Measurements from ENCODE around the gene ENKD1. TPM values are rescaled to one million over a fixed set of nuclear protein-coding genes. Genes with fewer than 3 reads are reported as not detected.

The ENKD1 gene, protein sequence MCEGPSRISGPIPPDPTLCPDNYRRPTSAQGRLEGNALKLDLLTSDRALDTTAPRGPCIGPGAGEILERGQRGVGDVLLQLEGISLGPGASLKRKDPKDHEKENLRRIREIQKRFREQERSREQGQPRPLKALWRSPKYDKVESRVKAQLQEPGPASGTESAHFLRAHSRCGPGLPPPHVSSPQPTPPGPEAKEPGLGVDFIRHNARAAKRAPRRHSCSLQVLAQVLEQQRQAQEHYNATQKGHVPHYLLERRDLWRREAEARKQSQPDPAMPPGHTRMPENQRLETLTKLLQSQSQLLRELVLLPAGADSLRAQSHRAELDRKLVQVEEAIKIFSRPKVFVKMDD
- total RNA-seq, result 10 to 100 TPM in 3 of 5 donors, 1 to 10 TPM in 2; 4.2 to 12.1 (median 10.1) TPM
- total RNA-seq (2013), result 5.3 TPM
- total RNA-seq, result 2.0 to 17.3 (median 7.6) reads per million in 29 experiments

DNA sequence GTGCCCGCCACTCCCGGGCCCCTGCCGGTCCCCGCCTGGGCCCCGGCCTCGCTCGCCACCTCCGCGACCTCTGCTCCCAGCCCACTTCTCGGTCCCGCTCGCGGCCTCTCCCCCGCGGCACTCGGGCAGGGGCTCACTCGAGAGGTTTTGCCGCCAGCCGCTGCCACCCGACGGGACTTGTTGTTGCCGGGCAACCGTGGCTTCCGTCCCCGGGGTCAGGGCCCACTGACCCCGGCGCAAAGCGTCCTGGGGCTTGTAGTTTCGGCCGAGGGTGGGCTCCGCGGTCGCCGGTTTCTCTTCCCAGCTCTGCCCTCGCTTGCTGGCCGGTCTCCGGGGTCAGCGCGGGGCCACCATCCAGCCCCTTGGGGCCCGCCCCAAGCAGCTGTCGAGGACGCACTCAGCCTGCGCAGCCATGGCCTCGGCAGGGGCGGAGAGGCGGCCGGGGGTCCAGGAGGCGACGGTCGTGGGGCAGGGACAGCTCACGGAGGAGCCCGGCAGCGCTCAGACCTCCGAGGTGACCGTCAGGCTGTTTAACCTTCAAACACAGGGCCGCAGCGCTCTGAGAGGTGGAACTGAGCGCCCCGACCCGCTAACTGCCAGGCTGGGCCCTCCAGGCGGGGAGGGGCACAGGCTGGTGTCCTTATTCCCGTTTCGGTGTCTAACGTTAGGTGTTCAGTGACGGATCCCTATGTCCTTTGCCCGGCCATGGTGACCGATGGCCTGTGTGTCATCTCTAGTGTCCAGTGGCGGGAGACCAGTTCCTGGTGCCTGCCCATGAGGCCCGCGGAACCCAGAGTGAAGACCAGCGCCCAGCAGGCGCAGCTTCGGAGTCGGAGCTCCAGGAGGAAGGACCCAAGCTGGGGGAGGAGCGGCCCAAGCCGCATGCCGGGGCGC lies at the start of gene ENKD1, which contains the start of gene C16orf86:
ENKD1 (minus strand) TSS at position 192 of the 894 bp plus-strand sequence. CDS start 308 bp downstream, outside the sequence.
C16orf86 (plus strand) TSS at position 256 of the 894 bp plus-strand sequence; CDS start at position 413, 157 bp downstream.
- Mint-ChIP-seq H3K27ac (peak within 1 kb of the TSS; percentile 57 to 73), H3K36me3 (no peaks in the 10 kb centered on the region), H3K27me3 (no peaks in the 10 kb centered on the region), H3K4me1 (peaks cover 8 to 36% (median 19%) of the 10 kb centered on the region in 3 donors), H3K4me3 (peak within 1 kb of the TSS; percentile 79 to 87 (median 84)), H3K9me3 (no peaks in the 10 kb centered on the region)
- Histone ChIP-seq H3K27me3 (replicated peaks in 1 of 2; ENCODE audit: control insufficient read depth in 2 of 2, extremely low read depth in 1 of 2, insufficient read depth in 2 of 2, low read length in 1 of 2) (no peaks in the 10 kb centered on the region), H3K4me1 (ENCODE audit: control insufficient read depth in 1 of 2, extremely low read depth in 1 of 2, insufficient read depth in 2 of 2, low read length in 2 of 2) (peaks cover 5 to 31% of the 10 kb centered on the region in 2 experiments), H3K36me3 (ENCODE audit: control insufficient read depth in 2 of 2, extremely low read depth in 1 of 2, insufficient read depth in 1 of 2, low read length in 1 of 2) (no peaks in the 10 kb centered on the region), H3K27ac (ENCODE audit: low read length) (peak within 1 kb of the TSS; percentile 58), H3K4me3 (ENCODE audit: control insufficient read depth in 1 of 2, extremely low read depth in 1 of 2, low read length in 1 of 2) (peak within 1 kb of the TSS; percentile 63 to 64), H3K9me3 (no peaks in the 10 kb centered on the region)
- POLR2A ChIA-PET, result interaction anchor here (0.5 to 0.6 kb wide), 2 partner anchors 87 to 228 kb away, joined by 3 to 4 read pairs; no protein-coding TSS in a partner anchor
- 8% methylated on average over 72 of the region's 78 CpGs for WGBS (ENCODE audit: insufficient coverage)
- DNase-seq, result peak; percentile 60 to 89 (median 78)
- peak; percentile 73 to 78 (median 75) for ATAC-seq (replicated peaks in 1 of 4)
- CTCF ChIA-PET, result interaction anchor here (0.5 to 2.8 kb wide), 12 partner anchors 8 to 836 kb away, joined by 3 to 15 read pairs (median 4); partner anchors contain the start of genes CARMIL2 (in 1 of the 2), DDX28 (in 1 of the 2), DUS2 (in 1 of the 2) and NAE1 (in 1 of the 2)

GRCh38 chr16:67716097-67716496 lies 49.5 kb upstream of the ENKD1 start:
- WGBS (ENCODE audit: insufficient coverage), result 80% methylated on average over 1 of the region's 2 CpGs
- DNase-seq, result no peak
- no peaks in the 10 kb centered on the region for H3K9me3 ChIP-seq
- no peak overlapping the region for H3K4me3 ChIP-seq (ENCODE audit: control insufficient read depth in 1 of 2, extremely low read depth in 1 of 2, low read length in 1 of 2)
- peaks cover 12 to 23% of the 10 kb centered on the region in 2 experiments for H3K4me1 ChIP-seq (ENCODE audit: control insufficient read depth in 1 of 2, extremely low read depth in 1 of 2, insufficient read depth in 2 of 2, low read length in 2 of 2)
- CTCF ChIA-PET, result interaction anchor here (0.6 to 0.7 kb wide), 2 partner anchors 86 to 128 kb away, joined by 4 read pairs; no protein-coding TSS in a partner anchor
- H3K27ac ChIP-seq (ENCODE audit: low read length), result no peak overlapping the region
- no peaks in the 10 kb centered on the region for H3K36me3 ChIP-seq (ENCODE audit: control insufficient read depth in 2 of 2, extremely low read depth in 1 of 2, insufficient read depth in 1 of 2, low read length in 1 of 2)
- H3K27me3 ChIP-seq (replicated peaks in 1 of 2; ENCODE audit: control insufficient read depth in 2 of 2, extremely low read depth in 1 of 2, insufficient read depth in 2 of 2, low read length in 1 of 2), result no peaks in the 10 kb centered on the region
- H3K36me3 Mint-ChIP-seq, result peaks cover 15% of the 10 kb centered on the region
- H3K9me3 Mint-ChIP-seq, result no peaks in the 10 kb centered on the region
- POLR2A ChIA-PET, result no interaction called here
- H3K27me3 Mint-ChIP-seq, result no peaks in the 10 kb centered on the region
- ATAC-seq (replicated peaks in 1 of 4), result no peak
- peaks cover 38 to 61% (median 42%) of the 10 kb centered on the region in 3 donors for H3K4me1 Mint-ChIP-seq
- H3K4me3 Mint-ChIP-seq, result no peak overlapping the region
- H3K27ac Mint-ChIP-seq, result no peak overlapping the region

- H3K9me3 ChIP-seq, result no peaks in the 10 kb centered on the region
- H3K36me3 ChIP-seq (ENCODE audit: control insufficient read depth in 2 of 2, extremely low read depth in 1 of 2, insufficient read depth in 1 of 2, low read length in 1 of 2), result peaks cover 0 to 2% of the 10 kb centered on the region in 2 donors
- Mint-ChIP-seq H3K4me3 (no peak overlapping the region), H3K9me3 (no peaks in the 10 kb centered on the region), H3K27ac (no peak overlapping the region), H3K27me3 (no peaks in the 10 kb centered on the region), H3K4me1 (peaks cover 31 to 49% (median 31%) of the 10 kb centered on the region in 3 donors), H3K36me3 (peaks cover 17% of the 10 kb centered on the region)
- no peak overlapping the region for H3K27ac ChIP-seq (ENCODE audit: low read length)
- H3K4me1 ChIP-seq (ENCODE audit: control insufficient read depth in 1 of 2, extremely low read depth in 1 of 2, insufficient read depth in 2 of 2, low read length in 2 of 2), result peaks cover 7 to 14% of the 10 kb centered on the region in 2 experiments
- ChIA-PET POLR2A (interaction anchor here (0.6 kb wide), 2 partner anchors 494 to 756 kb away, joined by 4 to 5 read pairs; no protein-coding TSS in a partner anchor), CTCF (no interaction called here)
- 60% methylated on average over 1 of the region's 1 CpG for WGBS (ENCODE audit: insufficient coverage)
- no peak overlapping the region for H3K4me3 ChIP-seq (ENCODE audit: control insufficient read depth in 1 of 2, extremely low read depth in 1 of 2, low read length in 1 of 2)
- DNase-seq (no peak), ATAC-seq (replicated peaks in 1 of 4) (no peak)
- H3K27me3 ChIP-seq (replicated peaks in 1 of 2; ENCODE audit: control insufficient read depth in 2 of 2, extremely low read depth in 1 of 2, insufficient read depth in 2 of 2, low read length in 1 of 2), result no peaks in the 10 kb centered on the region
Observed at GRCh38 chr16:67714522-67714921, 48.0 kb upstream of the ENKD1 start.

GRCh38 chr16:67713647-67714273 lies 47.2 kb upstream of the ENKD1 start:
- Histone ChIP-seq H3K36me3 (ENCODE audit: control insufficient read depth in 2 of 2, extremely low read depth in 1 of 2, insufficient read depth in 1 of 2, low read length in 1 of 2) (peaks cover 0 to 2% of the 10 kb centered on the region in 2 donors), H3K4me1 (ENCODE audit: control insufficient read depth in 1 of 2, extremely low read depth in 1 of 2, insufficient read depth in 2 of 2, low read length in 2 of 2) (peaks cover 7 to 11% of the 10 kb centered on the region in 2 experiments), H3K27me3 (replicated peaks in 1 of 2; ENCODE audit: control insufficient read depth in 2 of 2, extremely low read depth in 1 of 2, insufficient read depth in 2 of 2, low read length in 1 of 2) (no peaks in the 10 kb centered on the region), H3K4me3 (ENCODE audit: control insufficient read depth in 1 of 2, extremely low read depth in 1 of 2, low read length in 1 of 2) (no peak overlapping the region), H3K9me3 (no peaks in the 10 kb centered on the region), H3K27ac (ENCODE audit: low read length) (no peak overlapping the region)
- H3K9me3 Mint-ChIP-seq, result no peaks in the 10 kb centered on the region
- 95% methylated on average over 3 of the region's 5 CpGs for WGBS (ENCODE audit: insufficient coverage)
- no peak overlapping the region for H3K27ac Mint-ChIP-seq
- ATAC-seq (replicated peaks in 1 of 4) (no peak), DNase-seq (no peak)
- ChIA-PET POLR2A (no interaction called here), CTCF (interaction anchor here in 1 of 2 donors (0.5 kb wide), 1 partner anchor 63 kb away, joined by 3 read pairs; no protein-coding TSS in a partner anchor)
- no peak overlapping the region for H3K4me3 Mint-ChIP-seq
- peaks cover 17% of the 10 kb centered on the region for H3K36me3 Mint-ChIP-seq
- H3K4me1 Mint-ChIP-seq, result peaks cover 24 to 44% (median 30%) of the 10 kb centered on the region in 3 donors
- no peaks in the 10 kb centered on the region for H3K27me3 Mint-ChIP-seq

- no peak for ATAC-seq (replicated peaks in 1 of 4)
- DNase-seq, result no peak
- no peaks in the 10 kb centered on the region for H3K27me3 ChIP-seq (replicated peaks in 1 of 2; ENCODE audit: control insufficient read depth in 2 of 2, extremely low read depth in 1 of 2, insufficient read depth in 2 of 2, low read length in 1 of 2)
- H3K4me3 ChIP-seq (ENCODE audit: control insufficient read depth in 1 of 2, extremely low read depth in 1 of 2, low read length in 1 of 2), result no peak overlapping the region
- H3K36me3 ChIP-seq (ENCODE audit: control insufficient read depth in 2 of 2, extremely low read depth in 1 of 2, insufficient read depth in 1 of 2, low read length in 1 of 2), result peaks cover 0 to 2% of the 10 kb centered on the region in 2 donors
- Mint-ChIP-seq H3K4me1 (peaks cover 11 to 24% (median 13%) of the 10 kb centered on the region in 3 donors), H3K4me3 (no peak overlapping the region), H3K36me3 (peaks cover 11% of the 10 kb centered on the region), H3K27ac (no peak overlapping the region), H3K27me3 (no peaks in the 10 kb centered on the region), H3K9me3 (no peaks in the 10 kb centered on the region)
- WGBS (ENCODE audit: insufficient coverage), result 89% methylated on average over 3 of the region's 6 CpGs
- H3K9me3 ChIP-seq, result no peaks in the 10 kb centered on the region
- H3K4me1 ChIP-seq (ENCODE audit: control insufficient read depth in 1 of 2, extremely low read depth in 1 of 2, insufficient read depth in 2 of 2, low read length in 2 of 2), result peaks cover 0 to 2% of the 10 kb centered on the region in 2 experiments
- POLR2A ChIA-PET, result no interaction called here
- CTCF ChIA-PET, result interaction anchor here in 1 of 2 donors (0.5 kb wide), 1 partner anchor 23 kb away, joined by 4 read pairs; no protein-coding TSS in a partner anchor
- H3K27ac ChIP-seq (ENCODE audit: low read length), result no peak overlapping the region
Observed at GRCh38 chr16:67710607-67711006, 44.1 kb upstream of the ENKD1 start.

Data from T-cell (primary cell).